HepG2 (cell line): Measurements from ENCODE around the gene UCN2. TPM values are rescaled to one million over a fixed set of nuclear protein-coding genes. Genes with fewer than 3 reads are reported as not detected.

Experiments
- CCAR2 ChIP-seq: fragments of 200-400 bp; formaldehyde crosslinking; optimal IDR thresholded peaks from 2 replicates; pipeline ENCODE3; 2018; ENCODE audit warnings: low read depth, mild to moderate bottlenecking, low read length, moderate library complexity
- CENPX ChIP-seq: sonication (generic); formaldehyde crosslinking; IDR thresholded peaks from 2 replicates; pipeline ENCODE4 v1.9.0; 2021; ENCODE audit warnings: mild to moderate bottlenecking, missing genetic modification reagents, moderate library complexity
- CTCF ChIP-seq: sonication (generic); formaldehyde crosslinking; IDR thresholded peaks from 2 replicates; pipeline ENCODE4 v1.5.0; 2020; ENCODE audit warnings: mild to moderate bottlenecking, missing genetic modification reagents, moderate library complexity
- FLYWCH1 ChIP-seq: sonication (generic); formaldehyde crosslinking; IDR thresholded peaks from 2 replicates; pipeline ENCODE4 v1.8.1; 2023; ENCODE audit warnings: mild to moderate bottlenecking, missing genetic modification reagents
- GTF3A ChIP-seq: sonication (generic); formaldehyde crosslinking; conservative IDR thresholded peaks from 2 replicates; pipeline ENCODE4 v1.4.0; 2020; ENCODE audit warnings: mild to moderate bottlenecking, missing genetic modification reagents
- HCFC1 ChIP-seq: fragments of 150-350 bp; IDR thresholded peaks from 2 replicates; pipeline ENCODE4 v1.6.1; 2014; ENCODE audit warnings: low read depth, low read length
- KAT8 ChIP-seq: IDR thresholded peaks from 2 replicates; pipeline ENCODE4 v1.6.1; 2016; ENCODE audit warnings: missing genetic modification reagents, missing compliant biosample characterization
- KLF11 ChIP-seq: IDR thresholded peaks from 2 replicates; pipeline ENCODE4 v1.6.1; 2016; ENCODE audit warnings: missing compliant biosample characterization
- MXD4 ChIP-seq: IDR thresholded peaks from 2 replicates; pipeline ENCODE4 v1.6.1; 2016; ENCODE audit warnings: mild to moderate bottlenecking, missing biosample characterization, missing genetic modification reagents
- NCOA2 ChIP-seq: sonication (generic); formaldehyde crosslinking; IDR thresholded peaks from 2 replicates; pipeline ENCODE4 v1.8.0; 2022; ENCODE audit warnings: inconsistent platforms
- NFKB2 ChIP-seq: sonication (generic); formaldehyde crosslinking; IDR thresholded peaks from 2 replicates; pipeline ENCODE4 v1.4.0; 2020; ENCODE audit warnings: missing genetic modification reagents, borderline replicate concordance
- NR3C1 ChIP-seq: sonication (generic); formaldehyde crosslinking; IDR thresholded peaks from 2 replicates; pipeline ENCODE4 v1.4.0; 2020; ENCODE audit warnings: missing genetic modification reagents
- ZBTB25 ChIP-seq: IDR thresholded peaks from 2 replicates; pipeline ENCODE4 v1.6.1; 2018; ENCODE audit warnings: missing genetic modification reagents
- ZMYM4 ChIP-seq: sonication (generic); formaldehyde crosslinking; IDR thresholded peaks from 2 replicates; pipeline ENCODE4 v1.8.1; 2023; ENCODE audit warnings: mild to moderate bottlenecking, missing genetic modification reagents
- ZNF121 ChIP-seq: sonication (generic); formaldehyde crosslinking; IDR thresholded peaks from 2 replicates; pipeline ENCODE4 v1.5.0; 2020; ENCODE audit warnings: mild to moderate bottlenecking, missing genetic modification reagents
- ZNF431 ChIP-seq: sonication (generic); formaldehyde crosslinking; IDR thresholded peaks from 2 replicates; pipeline ENCODE4 v1.9.0; 2022; ENCODE audit warnings: missing genetic modification reagents, low read depth, mild to moderate bottlenecking, borderline replicate concordance
- ZNF44 ChIP-seq: sonication (generic); formaldehyde crosslinking; IDR thresholded peaks from 2 replicates; pipeline ENCODE4 v1.5.1; 2020; ENCODE audit warnings: mild to moderate bottlenecking, missing genetic modification reagents
- ZNF614 ChIP-seq: IDR thresholded peaks from 2 replicates; pipeline ENCODE4 v1.6.1; 2018; ENCODE audit warnings: missing biosample characterization, missing genetic modification reagents, inconsistent platforms, borderline replicate concordance
- ZNF616 ChIP-seq: sonication (generic); formaldehyde crosslinking; IDR thresholded peaks from 2 replicates; pipeline ENCODE4 v1.5.0; 2020; ENCODE audit warnings: low read depth, mild to moderate bottlenecking, missing genetic modification reagents
- ZNF678 ChIP-seq: sonication (generic); formaldehyde crosslinking; IDR thresholded peaks from 2 replicates; pipeline ENCODE4 v1.4.0; 2020; ENCODE audit warnings: mild to moderate bottlenecking, missing genetic modification reagents
- ZNF839 ChIP-seq: sonication (generic); formaldehyde crosslinking; IDR thresholded peaks from 2 replicates; pipeline ENCODE4 v1.4.0; 2020; ENCODE audit warnings: missing genetic modification reagents, mild to moderate bottlenecking, borderline replicate concordance
- ZNF891 ChIP-seq: sonication (generic); formaldehyde crosslinking; IDR thresholded peaks from 2 replicates; pipeline ENCODE4 v1.5.0; 2020; ENCODE audit warnings: mild to moderate bottlenecking, missing genetic modification reagents
- polyA plus RNA-seq, 8 experiments: library from polyadenylated mRNA; depleted of rRNA in 3 of 8; stranded (reverse) in 7 of 8; unstranded in 1 of 8; fragments of >200 nt; fragmentation: Illumina TruSeq in 4 of 8; extraction: Trizol in 4 of 8; gene quantifications; 2 replicates each; pipeline versions ENCODE4 v1.2.1 to v1.2.3, GENCODE V29; 2011 to 2016; ENCODE audit warnings: low read depth in 4 of 8, missing spikeins in 1 of 8, mixed read lengths in 1 of 8; ENCODE audit not compliant: insufficient read depth in 1 of 8
- total RNA-seq, 5 experiments: library from RNA; depleted of rRNA; stranded (reverse); fragments of >200 nt; fragmentation: Illumina TruSeq; extraction: Trizol; gene quantifications; 2 replicates each; pipeline ENCODE4 v1.2.3, GENCODE V29; 2016; ENCODE audit warnings: low read depth in 1 of 5
- TF ChIP-seq, protein P1 (sequence below): sonication (generic); formaldehyde crosslinking; IDR thresholded peaks from 2 replicates; pipeline ENCODE4 v1.5.0; 2020; ENCODE audit warnings: mild to moderate bottlenecking, missing genetic modification reagents, borderline replicate concordance
- TF ChIP-seq, protein P2 (sequence below): fragments of 450-650 bp; IDR thresholded peaks from 2 replicates; pipeline ENCODE4 v1.6.1; 2016

The UCN2 gene
- total and polyA plus RNA-seq, 2 of the 13 experiments (the other 11 are each of a cell fraction or from before 2014, with no cell fraction given): 0.07 to 1.5 TPM

DNA sequence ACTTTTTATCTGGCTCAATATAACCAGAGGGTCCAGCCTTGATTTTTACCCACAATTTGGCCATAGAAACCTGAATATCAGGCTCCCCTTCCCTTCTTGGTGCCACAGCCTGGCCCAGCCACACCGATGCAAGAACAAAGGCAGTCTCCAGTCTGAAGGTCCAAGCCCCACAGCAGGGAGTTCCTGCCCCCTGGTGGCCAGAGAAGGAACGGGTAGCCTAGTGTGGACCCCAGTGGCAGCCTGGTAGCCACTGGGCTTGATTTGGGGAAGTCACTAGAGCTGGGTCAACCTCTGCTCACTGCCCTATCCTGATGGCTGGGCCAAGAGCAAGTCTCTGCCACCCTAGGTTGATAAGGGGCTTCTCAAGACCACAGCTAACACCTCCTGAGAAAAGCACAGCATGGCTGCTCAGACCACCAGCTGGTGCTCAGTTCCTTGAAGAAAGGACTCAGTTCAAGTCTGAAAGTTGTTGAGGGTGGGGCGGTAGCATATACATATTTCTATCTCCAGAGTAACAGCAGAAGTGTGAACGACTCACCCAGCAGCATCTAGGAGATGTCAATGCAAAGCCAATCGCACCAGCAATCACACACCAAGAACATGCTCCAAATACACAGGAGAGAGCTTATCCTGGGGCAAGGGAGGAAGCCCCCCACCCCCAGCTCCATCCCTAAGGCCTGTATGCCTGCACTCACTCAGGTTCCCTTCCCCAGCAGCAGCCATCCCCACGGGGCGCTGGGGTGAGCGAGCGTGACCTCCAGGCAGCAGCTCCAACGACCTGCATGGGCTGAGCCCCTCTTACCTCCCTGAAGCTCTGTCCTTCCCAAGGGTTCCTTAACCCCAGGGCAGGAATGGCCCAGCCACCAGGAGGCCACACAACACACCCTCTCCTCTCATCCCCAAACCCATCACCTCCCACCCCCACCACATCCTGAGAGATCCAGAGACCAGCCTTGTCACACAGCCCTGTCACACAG is 14.6 kb downstream of the UCN2 start (continued):
- TF ChIP-seq GTF3A (CRISPR knock-in tag) (no peak), NFKB2 (CRISPR knock-in tag) (no peak), NCOA2 (CRISPR knock-in tag) (peak; percentile 15; the same call in 1 of the 2 replicates), HCFC1 (no peak), ZNF891 (CRISPR knock-in tag) (no peak), CTCF (peak; percentile 93), NR3C1 (no peak), ZNF614 (CRISPR knock-in tag) (no peak), ZNF839 (no peak), MXD4 (no peak), CENPX (CRISPR knock-in tag) (no peak), ZMYM4 (CRISPR knock-in tag) (0 out of 2 replicates have a peak, but pooled peaks have one; percentile 26), KAT8 (no peak), ZNF616 (CRISPR knock-in tag) (no peak), CCAR2 (no peak), FLYWCH1 (CRISPR knock-in tag) (no peak), ZNF678 (no peak), KLF11 (CRISPR knock-in tag) (no peak), ZNF121 (no peak), ZNF431 (CRISPR knock-in tag) (no peak), ZNF44 (CRISPR knock-in tag) (0 out of 2 replicates have a peak, but pooled peaks have one; percentile 27), ZBTB25 (CRISPR knock-in tag) (no peak)
- TF ChIP-seq, protein P1, sequence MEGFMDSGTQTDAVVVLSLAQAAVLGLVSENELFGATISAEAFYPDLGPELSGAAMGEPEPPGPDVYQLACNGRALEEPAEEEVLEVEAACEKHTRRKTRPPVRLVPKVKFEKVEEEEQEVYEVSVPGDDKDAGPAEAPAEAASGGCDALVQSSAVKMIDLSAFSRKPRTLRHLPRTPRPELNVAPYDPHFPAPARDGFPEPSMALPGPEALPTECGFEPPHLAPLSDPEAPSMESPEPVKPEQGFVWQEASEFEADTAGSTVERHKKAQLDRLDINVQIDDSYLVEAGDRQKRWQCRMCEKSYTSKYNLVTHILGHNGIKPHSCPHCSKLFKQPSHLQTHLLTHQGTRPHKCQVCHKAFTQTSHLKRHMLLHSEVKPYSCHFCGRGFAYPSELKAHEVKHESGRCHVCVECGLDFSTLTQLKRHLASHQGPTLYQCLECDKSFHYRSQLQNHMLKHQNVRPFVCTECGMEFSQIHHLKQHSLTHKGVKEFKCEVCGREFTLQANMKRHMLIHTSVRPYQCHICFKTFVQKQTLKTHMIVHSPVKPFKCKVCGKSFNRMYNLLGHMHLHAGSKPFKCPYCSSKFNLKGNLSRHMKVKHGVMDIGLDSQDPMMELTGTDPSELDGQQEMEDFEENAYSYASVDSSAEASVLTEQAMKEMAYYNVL (CRISPR knock-in tag): no peak
- TF ChIP-seq, protein P2, sequence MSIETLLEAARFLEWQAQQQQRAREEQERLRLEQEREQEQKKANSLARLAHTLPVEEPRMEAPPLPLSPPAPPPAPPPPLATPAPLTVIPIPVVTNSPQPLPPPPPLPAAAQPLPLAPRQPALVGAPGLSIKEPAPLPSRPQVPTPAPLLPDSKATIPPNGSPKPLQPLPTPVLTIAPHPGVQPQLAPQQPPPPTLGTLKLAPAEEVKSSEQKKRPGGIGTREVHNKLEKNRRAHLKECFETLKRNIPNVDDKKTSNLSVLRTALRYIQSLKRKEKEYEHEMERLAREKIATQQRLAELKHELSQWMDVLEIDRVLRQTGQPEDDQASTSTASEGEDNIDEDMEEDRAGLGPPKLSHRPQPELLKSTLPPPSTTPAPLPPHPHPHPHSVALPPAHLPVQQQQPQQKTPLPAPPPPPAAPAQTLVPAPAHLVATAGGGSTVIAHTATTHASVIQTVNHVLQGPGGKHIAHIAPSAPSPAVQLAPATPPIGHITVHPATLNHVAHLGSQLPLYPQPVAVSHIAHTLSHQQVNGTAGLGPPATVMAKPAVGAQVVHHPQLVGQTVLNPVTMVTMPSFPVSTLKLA: no peak
